Lower lobe of right lung (tissue), 2 donors: ENCODE measurements around the gene SHKBP1. TPM values are rescaled to one million over a fixed set of nuclear protein-coding genes. Genes with fewer than 3 reads are reported as not detected.
A peak's percentile ranks its signal among the peaks of the same experiment; 100 is the strongest.

ENCODE experiments used
- ATAC-seq, 2 donors: fragments of 200-7000 bp; cut with Tn5 transposase; one replicate each; pipeline ENCODE4 v1.9.1; 2020 to 2022; ENCODE audit warnings: mild to moderate bottlenecking in 2 of 2, moderate library complexity in 2 of 2
- DNase-seq: peaks from one replicate; pipeline ENCODE4 v3.0.0-alpha.2; 2020
- H3K27ac ChIP-seq: fragments of 200-600 bp; one replicate; pipeline ENCODE4 v1.8.0; 2022
- H3K27me3 ChIP-seq: fragments of 200-600 bp; one replicate; pipeline ENCODE4 v1.8.0; 2022; ENCODE audit warnings: low read depth
- H3K36me3 ChIP-seq: fragments of 200-600 bp; one replicate; pipeline ENCODE4 v1.8.0; 2022; ENCODE audit warnings: mild to moderate bottlenecking
- H3K4me1 ChIP-seq: fragments of 200-600 bp; one replicate; pipeline ENCODE4 v1.8.0; 2022
- H3K4me3 ChIP-seq: fragments of 200-600 bp; one replicate; pipeline ENCODE4 v1.8.0; 2022; ENCODE audit warnings: mild to moderate bottlenecking
- H3K9me3 ChIP-seq: fragments of 200-600 bp; one replicate; pipeline ENCODE4 v1.8.0; 2022
- CTCF ChIP-seq: fragments of 200-600 bp; IDR thresholded peaks from one replicate; pipeline ENCODE4 v1.8.0; 2022; ENCODE audit warnings: antibody characterized with exemption, mild to moderate bottlenecking
- intact Hi-C: fragments of 100-400 bp; cut with DNase I; formaldehyde crosslinking; loops from one replicate; pipeline ENCODE4 v1.11.0; 2022
- total RNA-seq: library from RNA; stranded (reverse); fragmentation: NEBNext Ultra II Directional; extraction: Animal tissue kit (Norgen Biotek cat#: 25700); gene quantifications from one replicate; pipeline ENCODE4 v1.2.1, GENCODE V29; 2021
- donor health status: DM: no; HTN: yes; CAD: no; lungs with severe emphysema.

Gene SHKBP1
- total RNA-seq, 1 donor from 2014 or later: 91.2 TPM

GRCh38 chr19:40611096-40611495 lies 34.4 kb downstream of the SHKBP1 start:
- intact Hi-C loops: no loop called here
- Histone ChIP-seq H3K27me3 (peaks cover 6% of the 10 kb centered on the region), H3K4me1 (peaks cover 56% of the 10 kb centered on the region), H3K9me3 (no peaks in the 10 kb centered on the region), H3K36me3 (no peaks in the 10 kb centered on the region), H3K27ac (peak overlapping the region; percentile 83), H3K4me3 (peak overlapping the region; percentile 58)
- ATAC-seq: peak; percentile 21 to 29
- no peak for TF ChIP-seq CTCF
- DNase-seq: peak; percentile 80

GRCh38 chr19:40611900-40612698 lies 35.4 kb downstream of the SHKBP1 start:
- no peaks in the 10 kb centered on the region for H3K36me3 ChIP-seq
- DNase-seq (no peak), ATAC-seq (no peak)
- H3K9me3 ChIP-seq: no peaks in the 10 kb centered on the region
- intact Hi-C loops: no loop called here
- TF ChIP-seq CTCF: no peak
- no peak overlapping the region for H3K27ac ChIP-seq
- H3K4me3 ChIP-seq: no peak overlapping the region
- peaks cover 6% of the 10 kb centered on the region for H3K27me3 ChIP-seq
- peaks cover 52% of the 10 kb centered on the region for H3K4me1 ChIP-seq

- no peak for TF ChIP-seq CTCF
- intact Hi-C loops: no loop called here
- no peaks in the 10 kb centered on the region for H3K9me3 ChIP-seq
- peaks cover 6% of the 10 kb centered on the region for H3K27me3 ChIP-seq
- ATAC-seq (peak; percentile 28 to 43), DNase-seq (peak; percentile 85)
- H3K4me3 ChIP-seq: peak overlapping the region; percentile 59
- no peaks in the 10 kb centered on the region for H3K36me3 ChIP-seq
- peaks cover 52% of the 10 kb centered on the region for H3K4me1 ChIP-seq
- peak overlapping the region; percentile 74 for H3K27ac ChIP-seq
Measured at GRCh38 chr19:40612831-40613689, 36.4 kb downstream of the SHKBP1 start.

GRCh38 chr19:40613690-40614621 lies 37.3 kb downstream of the SHKBP1 start:
- intact Hi-C loops: no loop called here
- TF ChIP-seq CTCF: no peak
- H3K27ac ChIP-seq: peak overlapping the region; percentile 74
- peaks cover 51% of the 10 kb centered on the region for H3K4me1 ChIP-seq
- H3K36me3 ChIP-seq: peaks cover 6% of the 10 kb centered on the region
- peaks cover 6% of the 10 kb centered on the region for H3K27me3 ChIP-seq
- ATAC-seq (peak; percentile 68 to 74), DNase-seq (peak; percentile 92)
- peak overlapping the region; percentile 59 for H3K4me3 ChIP-seq
- no peaks in the 10 kb centered on the region for H3K9me3 ChIP-seq
